Stimulated activated CD8-positive, alpha-beta memory T cell treated with anti-CD3 and anti-CD28 coated beads, Interleukin-7, amount 100 ng/mL, for 48 hours (primary cell): ENCODE measurements around the gene FAM83F.
"Not testable (repeated sequence)": the region's sequence is repeated elsewhere in the genome, so short reads cannot be mapped to it uniquely, and the experiment has no call there.

Source experiments
- DNase-seq, 2 donors: peaks; one replicate each; pipeline ENCODE4 v3.0.0-alpha.2; 2020; ENCODE audit warnings: low read depth in 1 of 2; ENCODE audit errors: extremely low read depth in 1 of 2

The FAM83F gene

GRCh38 chr22:39992894-39993293 lies 1.9 kb upstream of the FAM83F start:
- not testable (repeated sequence) for DNase-seq

- no peak for DNase-seq
These were observed 651 bp upstream of the FAM83F start for GRCh38 chr22:39994041-39994565.

GRCh38 chr22:39995393-39996252 lies 869 bp downstream of the FAM83F start:
- no peak for DNase-seq

- no peak for DNase-seq
These were observed 2.0 kb downstream of the FAM83F start for GRCh38 chr22:39996732-39997131.

GRCh38 chr22:39997421-39997820 lies 2.7 kb downstream of the FAM83F start:
- no peak for DNase-seq

GRCh38 chr22:39997939-39998726 lies 3.4 kb downstream of the FAM83F start:
- DNase-seq, result no peak

GRCh38 chr22:39999144-39999757 lies 4.5 kb downstream of the FAM83F start:
- no peak for DNase-seq

- DNase-seq, result no peak
These were observed 5.4 kb downstream of the FAM83F start for GRCh38 chr22:40000171-40000570.

- no peak for DNase-seq
These were observed 6.4 kb downstream of the FAM83F start for GRCh38 chr22:40001106-40001505.

GRCh38 chr22:40001800-40002577 lies 7.2 kb downstream of the FAM83F start:
- DNase-seq, result no peak

GRCh38 chr22:40002935-40003715 lies 8.4 kb downstream of the FAM83F start:
- no peak for DNase-seq

GRCh38 chr22:40004836-40005235 lies 10.1 kb downstream of the FAM83F start:
- no peak for DNase-seq

GRCh38 chr22:40006641-40007040 lies 11.9 kb downstream of the FAM83F start:
- no peak for DNase-seq

GRCh38 chr22:40007853-40008710 lies 13.3 kb downstream of the FAM83F start:
- no peak for DNase-seq

GRCh38 chr22:40008726-40009291 lies 14.1 kb downstream of the FAM83F start:
- DNase-seq, result no peak

GRCh38 chr22:40009292-40009774 lies 14.6 kb downstream of the FAM83F start:
- no peak for DNase-seq

- DNase-seq, result no peak
These were observed 15.4 kb downstream of the FAM83F start for GRCh38 chr22:40009951-40010671.

GRCh38 chr22:40010746-40011145 lies 16.0 kb downstream of the FAM83F start:
- DNase-seq, result no peak
